NOMO-1 (cell line): ENCODE data around the gene NTN1.

Experiments
- DNase-seq, 2 experiments: peaks; one replicate each; lab custom pipeline; 2025; ENCODE audit not compliant: unreplicated experiment in 2 of 2; lab: John Stamatoyannopoulos, UW

NTN1 gene

DNA sequence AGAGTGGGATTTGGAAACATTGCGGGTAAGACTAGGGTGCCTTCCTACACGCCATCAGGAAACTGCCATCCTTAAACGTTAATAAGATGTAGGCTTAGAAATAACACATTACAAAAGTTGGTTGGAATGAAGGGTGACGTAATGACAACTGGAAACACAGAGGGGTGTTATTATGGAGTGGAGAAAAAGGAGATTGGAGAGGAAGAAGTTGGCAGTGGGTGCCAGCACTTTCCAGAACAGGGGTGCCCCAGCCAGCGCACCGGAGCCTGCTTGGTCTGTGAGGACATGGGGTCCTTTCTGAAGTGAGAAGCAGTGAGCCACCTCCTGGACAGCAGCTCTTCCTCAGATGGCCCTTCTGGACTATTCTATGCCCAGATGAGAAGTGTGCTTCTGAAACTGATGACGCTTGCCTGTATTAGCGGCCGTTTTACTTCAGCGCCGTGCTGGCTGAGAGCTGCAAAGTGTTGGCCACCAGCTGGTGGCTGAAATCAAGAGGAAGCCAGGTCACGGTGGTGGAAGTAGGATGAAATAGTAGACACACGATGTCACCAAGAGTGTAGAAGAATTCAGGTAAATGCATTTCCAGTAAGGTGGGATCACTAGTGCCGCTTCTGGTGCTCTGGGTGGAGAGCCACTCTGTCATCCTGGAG lies 244.8 kb downstream of the NTN1 start:
- no peak for DNase-seq

GRCh38 chr17:9266697-9267117 lies 245.4 kb downstream of the NTN1 start:
- DNase-seq = no peak

- DNase-seq = no peak
Measured at GRCh38 chr17:9268546-9268945, 247.2 kb downstream of the NTN1 start.

DNA sequence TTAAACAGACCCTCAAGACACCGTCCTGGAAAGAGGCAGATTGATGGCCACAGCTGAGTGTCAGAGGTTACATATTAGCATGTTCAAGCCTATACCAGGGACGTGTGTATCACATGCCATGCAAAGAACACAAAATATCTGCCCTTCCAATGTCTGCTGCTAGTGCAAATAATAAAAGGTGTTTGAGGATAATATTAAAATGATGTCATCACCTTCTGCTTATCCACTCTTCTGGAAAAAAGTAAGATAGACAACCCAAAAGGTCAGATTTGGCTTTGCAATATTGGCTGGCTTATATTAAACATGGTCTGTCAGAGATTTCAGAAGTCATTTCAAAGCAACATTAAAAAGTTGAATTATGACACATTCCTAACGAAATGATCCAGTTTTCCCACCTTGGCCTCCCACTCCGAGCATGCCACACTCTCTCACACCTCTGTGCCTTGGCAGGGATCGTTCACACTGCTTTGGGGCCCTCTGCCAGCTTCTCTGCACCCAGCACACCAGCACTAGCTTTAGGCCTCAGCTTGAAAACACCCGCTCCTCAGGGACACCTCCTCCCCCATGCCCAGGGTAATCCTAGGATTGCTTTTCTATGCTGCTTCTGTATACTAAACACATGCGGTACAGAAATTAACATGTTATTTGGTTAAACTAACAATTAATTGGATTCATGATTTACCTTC lies 248.2 kb downstream of the NTN1 start:
- DNase-seq = no peak

- no peak for DNase-seq
Measured at GRCh38 chr17:9270921-9271320, 249.6 kb downstream of the NTN1 start.

DNA sequence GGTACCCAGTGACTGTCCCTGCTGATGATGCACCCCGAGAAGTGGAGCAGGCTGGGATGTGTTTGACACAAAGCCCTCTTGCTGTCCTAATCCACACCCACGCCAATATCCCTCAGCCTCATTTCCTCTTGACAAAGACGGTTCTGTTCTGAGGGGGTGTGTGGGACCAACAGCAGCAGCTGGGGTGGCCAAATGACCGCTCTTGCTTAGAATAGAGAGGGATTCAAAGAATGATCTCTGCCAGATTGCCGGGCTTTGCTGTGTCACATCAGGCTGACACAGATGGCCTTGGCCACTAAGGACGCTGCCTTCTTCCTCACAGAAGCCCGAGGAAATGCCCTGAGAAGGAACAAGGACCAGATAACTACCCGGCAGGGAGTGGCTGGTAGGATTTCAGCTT lies 250.7 kb downstream of the NTN1 start:
- no peak for DNase-seq

- no peak for DNase-seq
Measured at GRCh38 chr17:9272501-9273200, 251.3 kb downstream of the NTN1 start.

GRCh38 chr17:9273428-9274391 lies 252.4 kb downstream of the NTN1 start:
- DNase-seq = no peak

GRCh38 chr17:9274973-9275372 lies 253.7 kb downstream of the NTN1 start:
- DNase-seq = no peak

DNA sequence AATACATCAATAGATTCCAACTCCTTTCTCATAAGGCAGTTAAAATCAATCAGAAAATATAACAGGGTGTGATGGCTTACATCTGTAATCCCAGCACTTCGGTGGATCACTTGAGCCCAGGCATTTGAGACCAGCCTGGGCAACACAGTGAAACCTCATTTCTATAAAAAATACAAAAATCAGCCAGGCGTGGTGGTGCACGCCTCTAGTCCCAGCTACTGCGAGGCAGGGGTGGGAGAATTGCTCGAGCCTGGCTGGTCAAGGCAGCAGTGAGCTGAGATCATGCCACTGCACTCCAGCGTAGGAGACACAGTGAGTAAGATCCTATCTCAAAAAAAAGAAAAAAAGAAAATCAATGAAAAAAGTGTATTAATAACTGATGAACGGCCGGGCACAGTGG lies 258.6 kb downstream of the NTN1 start:
- no peak for DNase-seq

DNA sequence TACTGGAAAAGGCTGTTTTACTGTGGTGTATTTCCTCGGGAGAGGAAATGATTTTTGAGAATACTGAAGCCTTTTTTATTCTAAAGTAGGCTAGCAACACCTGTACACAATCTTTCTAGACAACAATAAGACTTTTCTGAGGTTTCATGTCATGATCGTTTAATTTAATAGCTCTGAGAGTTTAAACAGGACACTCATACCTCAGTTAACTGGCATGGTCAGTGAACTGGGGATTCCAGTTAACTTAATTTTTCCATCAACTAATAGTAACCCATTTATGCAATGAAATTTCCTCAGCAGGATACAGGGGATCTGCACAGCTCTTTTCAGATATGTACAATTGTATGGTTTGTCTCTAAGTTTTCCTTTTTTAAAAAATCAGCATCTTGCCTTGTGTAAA lies 262.6 kb downstream of the NTN1 start:
- DNase-seq = no peak

DNA sequence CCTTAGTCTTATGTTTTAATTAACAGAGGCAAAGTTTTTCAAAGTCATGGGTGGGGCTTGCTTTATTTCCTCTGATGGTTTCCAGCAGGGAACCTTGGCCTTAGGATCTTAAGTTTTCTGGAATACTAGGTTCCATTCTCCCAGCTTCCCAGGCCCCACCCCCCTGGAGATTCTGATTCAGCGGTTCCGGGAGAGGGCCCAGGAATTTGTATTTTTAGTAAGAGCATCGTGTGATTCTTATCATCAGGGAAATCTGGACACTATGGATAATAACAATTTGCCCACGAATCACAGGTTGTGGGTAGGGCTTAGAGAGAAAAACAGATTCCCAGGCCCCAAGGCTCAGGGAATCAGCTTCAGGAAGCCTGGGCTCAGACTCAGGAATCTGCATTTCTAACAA lies 263.6 kb downstream of the NTN1 start:
- no peak for DNase-seq

DNA sequence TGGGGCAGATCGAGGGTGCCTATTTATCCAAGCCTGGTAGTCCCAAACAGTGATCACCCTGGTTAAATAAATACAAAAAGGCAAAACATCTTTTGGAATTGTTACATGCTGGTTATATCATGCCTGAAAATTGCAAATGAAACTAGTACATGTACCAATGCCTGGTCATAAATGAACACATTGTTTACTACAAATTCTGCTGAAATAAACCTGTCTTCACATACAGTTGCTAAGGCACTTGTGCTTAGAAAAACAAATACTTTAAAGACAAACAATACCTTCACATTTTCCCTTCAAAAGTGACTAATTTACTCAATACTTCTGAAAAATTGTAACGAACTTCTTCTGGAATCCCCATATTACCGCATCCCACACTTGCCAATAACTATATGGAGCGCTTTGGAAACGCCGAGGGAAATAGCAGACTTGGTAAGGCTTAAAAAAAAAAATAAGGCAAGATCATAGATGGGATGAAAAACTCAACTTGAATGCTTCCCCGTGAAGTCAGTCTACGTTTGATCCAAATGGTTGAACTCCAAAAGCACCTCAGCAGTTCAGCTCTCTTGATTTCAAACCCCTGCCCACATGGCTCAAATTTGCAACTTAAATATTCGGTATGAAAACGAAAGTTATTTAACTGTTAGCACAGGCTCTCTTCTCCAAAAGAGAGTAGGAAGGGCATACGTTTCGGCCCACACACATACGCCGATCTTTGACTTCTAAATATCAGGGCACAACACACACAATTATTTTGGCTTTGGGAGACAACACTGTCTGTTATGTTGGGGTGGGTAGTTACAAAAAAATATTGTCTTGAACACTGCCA lies 264.5 kb downstream of the NTN1 start:
- no peak for DNase-seq

- DNase-seq = no peak
Measured at GRCh38 chr17:9286434-9286833, 265.1 kb downstream of the NTN1 start.

DNA sequence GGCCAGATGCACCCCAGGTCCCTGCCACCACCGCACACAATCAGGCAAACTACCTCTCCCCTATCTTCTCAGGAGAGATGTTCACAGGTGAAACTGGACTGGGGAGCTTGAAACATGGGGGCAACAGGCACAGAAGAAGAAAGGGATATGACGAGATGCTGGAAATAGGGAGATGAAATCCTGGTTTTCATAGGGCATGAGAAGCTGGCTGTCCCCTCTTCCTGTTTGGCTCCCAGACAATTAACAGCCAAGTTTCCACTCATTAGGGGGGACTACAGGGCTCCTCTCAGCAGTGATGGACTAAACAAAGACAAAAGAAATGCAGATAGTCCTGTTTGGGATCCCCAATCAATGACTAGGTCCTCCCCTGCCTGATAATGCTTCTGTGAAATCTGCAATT lies 266.0 kb downstream of the NTN1 start:
- no peak for DNase-seq

DNA sequence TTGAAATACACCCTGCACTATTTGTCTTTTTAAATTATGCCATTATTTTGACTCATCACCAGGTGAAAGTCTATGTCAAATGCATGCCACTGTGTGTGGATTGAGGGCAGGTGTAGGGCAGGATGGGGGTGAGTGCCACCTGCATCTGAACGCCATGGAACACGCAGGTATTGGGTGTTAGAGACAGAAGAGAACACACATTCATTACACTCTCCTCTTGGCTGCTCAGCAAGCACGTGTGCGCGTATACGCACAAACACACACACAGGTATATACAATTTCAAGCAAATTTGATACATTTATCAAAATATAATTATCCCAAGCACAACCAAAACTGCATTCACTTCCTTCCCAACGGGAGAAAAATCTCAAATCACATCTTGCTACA lies 268.9 kb downstream of the NTN1 start:
- no peak for DNase-seq

DNA sequence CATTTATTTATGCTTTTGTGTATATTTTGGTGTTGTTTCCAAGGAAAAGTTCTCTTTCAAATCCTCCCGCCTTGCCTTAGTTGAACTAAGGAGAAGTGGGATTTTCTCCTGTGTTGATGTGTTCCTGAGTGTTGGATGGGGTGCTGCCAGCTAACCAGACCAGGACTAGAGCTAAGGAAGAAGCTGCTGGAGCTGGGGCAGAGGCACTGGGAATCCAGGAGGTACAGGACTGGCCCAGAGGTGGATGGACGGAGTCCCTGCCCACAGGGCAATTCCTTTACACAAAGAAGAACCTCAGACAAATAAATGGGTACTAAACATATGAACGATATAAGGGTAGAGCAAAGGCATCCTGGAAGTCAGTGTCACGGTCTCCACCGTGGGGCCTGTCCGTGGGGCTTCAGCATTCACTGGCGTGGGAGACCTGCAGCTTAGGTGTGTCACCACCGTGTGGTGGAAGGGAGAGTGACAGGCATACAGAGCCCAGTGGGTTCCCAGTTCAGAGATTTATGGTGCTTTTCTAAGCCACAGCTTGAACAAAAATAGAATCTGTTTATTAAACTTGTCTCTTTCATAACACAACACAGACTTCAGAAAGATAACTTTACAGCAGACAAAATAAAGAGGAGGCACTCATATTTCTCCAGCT lies 270.7 kb downstream of the NTN1 start:
- DNase-seq = peak in 1 of 2 experiments; percentile 6

DNA sequence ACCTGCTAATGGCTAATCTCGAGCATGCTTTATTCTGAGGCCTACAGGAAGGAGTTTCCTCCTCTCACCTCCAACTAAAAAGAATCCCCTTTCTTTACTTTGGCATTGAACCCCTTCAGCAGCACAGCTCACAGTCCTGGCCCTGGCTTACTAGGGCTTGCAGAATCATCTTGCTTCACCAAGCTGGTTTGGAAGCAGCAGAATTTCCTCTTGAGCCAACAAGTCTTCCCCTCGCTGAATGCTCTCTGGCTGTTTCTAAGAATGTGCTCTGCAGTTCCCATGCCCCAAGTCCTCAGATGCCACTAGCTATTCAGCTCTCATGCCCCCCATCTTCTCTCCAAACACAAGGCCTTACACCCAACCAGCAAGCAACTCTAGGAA lies 271.2 kb downstream of the NTN1 start:
- no peak for DNase-seq
